ENCODE results near the gene C8G.

The C8G gene

DNA sequence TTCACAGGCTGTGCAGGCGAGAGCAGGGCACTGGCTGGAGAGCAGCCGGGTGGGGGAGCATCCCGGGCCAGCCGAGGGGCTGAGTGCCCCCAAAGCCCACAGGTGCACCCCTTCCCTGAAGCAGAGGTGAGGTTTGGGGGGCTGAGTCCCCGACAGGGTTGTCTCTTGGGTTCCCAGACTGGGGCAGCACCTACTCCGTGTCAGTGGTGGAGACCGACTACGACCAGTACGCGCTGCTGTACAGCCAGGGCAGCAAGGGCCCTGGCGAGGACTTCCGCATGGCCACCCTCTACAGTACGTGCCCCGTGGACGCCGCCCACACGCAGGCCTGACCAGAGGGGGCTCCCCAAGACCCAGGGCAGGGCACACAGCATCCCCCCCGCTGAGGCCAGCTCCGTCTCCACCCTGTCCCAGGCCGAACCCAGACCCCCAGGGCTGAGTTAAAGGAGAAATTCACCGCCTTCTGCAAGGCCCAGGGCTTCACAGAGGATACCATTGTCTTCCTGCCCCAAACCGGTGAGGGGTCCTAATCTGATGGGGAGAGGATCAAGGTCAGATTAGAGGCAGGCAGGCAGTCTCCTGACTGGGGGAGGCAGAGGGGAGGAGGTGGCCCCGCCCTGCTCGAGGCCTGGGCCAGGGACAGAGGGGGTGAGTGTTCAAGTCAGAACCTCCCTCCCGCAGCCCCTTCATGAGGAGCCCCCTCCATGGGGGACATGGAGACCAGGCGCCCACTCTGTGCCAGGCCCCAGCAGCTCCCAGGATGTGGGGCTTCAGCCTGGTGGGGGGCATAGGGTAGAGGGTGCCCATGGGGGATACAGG is 34.9 kb downstream of the C8G start:
- Mint-ChIP-seq H3K36me3 (peaks cover 2% of the 10 kb centered on the region), H3K27me3 (peaks cover 16% of the 10 kb centered on the region), H3K9me3 (no peaks in the 10 kb centered on the region), H3K4me3 (no peak overlapping the region), H3K4me1 (peaks cover 4% of the 10 kb centered on the region), H3K27ac (no peak overlapping the region)
- DNase-seq (ENCODE audit: low spot score in 2 of 2) (no peak), ATAC-seq (ENCODE audit: low read depth) (no peak)

GRCh38 chr9:136980669-136981478 is 35.8 kb downstream of the C8G start:
- Mint-ChIP-seq H3K4me1 (peaks cover 4% of the 10 kb centered on the region), H3K36me3 (peaks cover 2% of the 10 kb centered on the region), H3K27ac (no peak overlapping the region), H3K27me3 (peaks cover 16% of the 10 kb centered on the region), H3K4me3 (no peak overlapping the region), H3K9me3 (no peaks in the 10 kb centered on the region)
- no peak for ATAC-seq (ENCODE audit: low read depth)
- DNase-seq (ENCODE audit: low spot score in 2 of 2): no peak

DNA sequence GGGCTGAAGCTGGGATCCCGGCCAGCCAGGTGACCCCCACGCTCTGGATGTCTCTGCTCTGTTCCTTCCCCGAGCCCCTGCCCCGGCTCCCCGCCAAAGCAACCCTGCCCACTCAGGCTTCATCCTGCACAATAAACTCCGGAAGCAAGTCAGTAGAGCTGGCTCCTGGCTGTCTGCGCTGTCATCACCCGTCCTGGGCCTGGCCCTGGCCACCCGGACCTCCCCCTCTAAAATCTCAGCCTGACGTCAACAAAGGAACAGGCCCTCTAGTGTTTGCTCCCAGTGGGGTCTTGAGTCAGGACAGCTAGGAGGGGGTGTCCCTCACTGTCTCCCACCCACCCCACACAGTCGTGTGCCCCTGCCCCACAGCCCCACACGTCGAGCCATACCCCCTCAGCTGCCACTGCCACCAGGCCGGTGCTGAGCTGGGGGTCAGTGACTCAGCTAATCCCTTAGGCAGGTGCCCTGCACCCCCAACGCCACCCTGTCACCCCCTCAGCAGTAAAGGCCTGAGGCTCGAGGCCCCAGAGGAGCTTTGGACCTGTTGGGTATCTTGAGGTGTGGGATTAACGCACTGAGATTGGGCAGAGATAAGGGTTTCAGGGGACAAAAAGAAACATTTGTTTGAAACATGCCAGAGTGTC is 36.7 kb downstream of the C8G start:
- peaks cover 16% of the 10 kb centered on the region for H3K27me3 Mint-ChIP-seq
- no peaks in the 10 kb centered on the region for H3K9me3 Mint-ChIP-seq
- H3K4me1 Mint-ChIP-seq: peaks cover 4% of the 10 kb centered on the region
- no peak for ATAC-seq (ENCODE audit: low read depth)
- DNase-seq (ENCODE audit: low spot score in 2 of 2): no peak
- peaks cover 2% of the 10 kb centered on the region for H3K36me3 Mint-ChIP-seq
- no peak overlapping the region for H3K27ac Mint-ChIP-seq
- no peak overlapping the region for H3K4me3 Mint-ChIP-seq

GRCh38 chr9:136982232-136983051 is 37.4 kb downstream of the C8G start, which contains the start of gene LCNL1:
LCNL1 (plus strand) TSS chr9:136982993; CDS start chr9:136983587, 594 bp downstream.
- DNase-seq (ENCODE audit: low spot score in 2 of 2) (no peak), ATAC-seq (ENCODE audit: low read depth) (no peak)
- Mint-ChIP-seq H3K4me3 (no peak within 1 kb of the TSS), H3K27ac (no peak within 1 kb of the TSS), H3K4me1 (peaks cover 4% of the 10 kb centered on the region), H3K27me3 (peaks cover 17% of the 10 kb centered on the region), H3K9me3 (no peaks in the 10 kb centered on the region), H3K36me3 (peaks cover 2% of the 10 kb centered on the region)

DNA sequence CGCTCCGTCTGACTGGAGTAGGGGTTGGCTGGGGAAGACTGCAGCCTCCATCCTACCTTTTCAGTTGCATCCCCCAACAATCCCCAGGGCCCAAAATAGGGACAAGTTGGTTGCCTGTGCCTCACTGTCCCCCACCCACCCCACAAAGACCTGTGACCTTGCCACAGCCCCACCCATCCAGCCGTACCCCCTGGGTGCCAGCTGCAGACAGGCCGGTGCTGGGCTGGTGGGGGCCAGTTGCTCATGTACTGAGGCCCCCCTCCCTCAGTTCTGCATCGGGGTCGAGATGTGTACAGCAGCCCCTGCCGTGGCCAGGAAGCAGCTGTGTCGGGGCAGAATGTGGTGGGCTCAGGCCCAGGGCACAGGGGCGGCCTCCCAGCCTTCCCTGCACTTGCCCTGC is 38.1 kb downstream of the C8G start:
- no peak overlapping the region for H3K27ac Mint-ChIP-seq
- peaks cover 4% of the 10 kb centered on the region for H3K4me1 Mint-ChIP-seq
- no peak overlapping the region for H3K4me3 Mint-ChIP-seq
- peaks cover 20% of the 10 kb centered on the region for H3K27me3 Mint-ChIP-seq
- H3K9me3 Mint-ChIP-seq: no peaks in the 10 kb centered on the region
- peaks cover 2% of the 10 kb centered on the region for H3K36me3 Mint-ChIP-seq
- DNase-seq (ENCODE audit: low spot score in 2 of 2) (no peak), ATAC-seq (ENCODE audit: low read depth) (no peak)

- ATAC-seq (ENCODE audit: low read depth) (no peak), DNase-seq (ENCODE audit: low spot score in 2 of 2) (no peak)
- Mint-ChIP-seq H3K36me3 (peaks cover 2% of the 10 kb centered on the region), H3K27me3 (peaks cover 20% of the 10 kb centered on the region), H3K4me1 (peaks cover 4% of the 10 kb centered on the region), H3K27ac (no peak overlapping the region), H3K9me3 (no peaks in the 10 kb centered on the region), H3K4me3 (no peak overlapping the region)
Observed at GRCh38 chr9:136983656-136984314, 38.7 kb downstream of the C8G start.

GRCh38 chr9:136984464-136985026 is 39.5 kb downstream of the C8G start:
- Mint-ChIP-seq H3K9me3 (no peaks in the 10 kb centered on the region), H3K4me3 (no peak overlapping the region), H3K27ac (no peak overlapping the region), H3K36me3 (peaks cover 2% of the 10 kb centered on the region), H3K27me3 (peaks cover 20% of the 10 kb centered on the region), H3K4me1 (peaks cover 4% of the 10 kb centered on the region)
- ATAC-seq (ENCODE audit: low read depth) (no peak), DNase-seq (ENCODE audit: low spot score in 2 of 2) (no peak)

DNA sequence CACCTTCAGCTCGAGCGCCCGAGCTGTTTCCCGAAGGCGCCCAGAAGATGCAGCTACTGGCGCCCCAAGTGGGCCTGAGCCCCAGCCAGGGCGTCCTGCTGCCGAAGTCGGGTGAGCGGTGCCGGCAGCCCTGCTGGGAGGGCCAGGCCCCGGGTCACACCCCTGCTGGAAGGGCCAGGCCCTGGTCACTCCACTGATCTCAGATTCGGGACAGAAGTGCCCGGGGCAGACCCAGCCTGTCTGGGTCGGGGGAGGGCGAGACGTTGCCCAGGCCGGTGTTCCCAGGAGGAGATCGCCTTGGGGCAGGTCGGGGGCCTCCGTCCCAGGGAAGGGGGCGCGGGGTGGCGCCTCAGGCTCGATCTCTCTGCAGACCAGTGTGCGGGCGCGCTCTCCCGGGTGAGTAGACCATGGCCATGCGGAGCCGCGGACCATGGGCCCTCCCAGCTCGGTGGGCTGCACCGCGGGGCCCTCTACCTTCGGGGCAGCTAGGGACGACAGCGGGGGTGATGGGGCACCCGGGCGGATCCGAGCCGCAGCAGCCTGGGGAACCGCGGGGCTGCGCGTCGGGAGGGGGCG is 40.1 kb downstream of the C8G start:
- ATAC-seq (ENCODE audit: low read depth): peak; percentile 22
- no peak for DNase-seq (ENCODE audit: low spot score in 2 of 2)
- Mint-ChIP-seq H3K4me1 (peaks cover 4% of the 10 kb centered on the region), H3K9me3 (no peaks in the 10 kb centered on the region), H3K36me3 (peaks cover 2% of the 10 kb centered on the region), H3K27me3 (peaks cover 20% of the 10 kb centered on the region), H3K27ac (no peak overlapping the region), H3K4me3 (no peak overlapping the region)

GRCh38 chr9:136985853-136986252 is 40.8 kb downstream of the C8G start:
- no peak overlapping the region for H3K27ac Mint-ChIP-seq
- no peaks in the 10 kb centered on the region for H3K9me3 Mint-ChIP-seq
- peaks cover 16% of the 10 kb centered on the region for H3K27me3 Mint-ChIP-seq
- H3K4me1 Mint-ChIP-seq: peaks cover 6% of the 10 kb centered on the region
- peaks cover 2% of the 10 kb centered on the region for H3K36me3 Mint-ChIP-seq
- DNase-seq (ENCODE audit: low spot score in 2 of 2) (no peak), ATAC-seq (ENCODE audit: low read depth) (no peak)
- no peak overlapping the region for H3K4me3 Mint-ChIP-seq

GRCh38 chr9:136988872-136989271 is 43.8 kb downstream of the C8G start:
- DNase-seq (ENCODE audit: low spot score in 2 of 2): no peak
- Mint-ChIP-seq H3K4me1 (peaks cover 10% of the 10 kb centered on the region), H3K4me3 (no peak overlapping the region), H3K27ac (no peak overlapping the region), H3K9me3 (no peaks in the 10 kb centered on the region), H3K36me3 (peaks cover under 1% of the 10 kb centered on the region), H3K27me3 (peaks cover 12% of the 10 kb centered on the region)
- ATAC-seq (ENCODE audit: low read depth): no peak

DNA sequence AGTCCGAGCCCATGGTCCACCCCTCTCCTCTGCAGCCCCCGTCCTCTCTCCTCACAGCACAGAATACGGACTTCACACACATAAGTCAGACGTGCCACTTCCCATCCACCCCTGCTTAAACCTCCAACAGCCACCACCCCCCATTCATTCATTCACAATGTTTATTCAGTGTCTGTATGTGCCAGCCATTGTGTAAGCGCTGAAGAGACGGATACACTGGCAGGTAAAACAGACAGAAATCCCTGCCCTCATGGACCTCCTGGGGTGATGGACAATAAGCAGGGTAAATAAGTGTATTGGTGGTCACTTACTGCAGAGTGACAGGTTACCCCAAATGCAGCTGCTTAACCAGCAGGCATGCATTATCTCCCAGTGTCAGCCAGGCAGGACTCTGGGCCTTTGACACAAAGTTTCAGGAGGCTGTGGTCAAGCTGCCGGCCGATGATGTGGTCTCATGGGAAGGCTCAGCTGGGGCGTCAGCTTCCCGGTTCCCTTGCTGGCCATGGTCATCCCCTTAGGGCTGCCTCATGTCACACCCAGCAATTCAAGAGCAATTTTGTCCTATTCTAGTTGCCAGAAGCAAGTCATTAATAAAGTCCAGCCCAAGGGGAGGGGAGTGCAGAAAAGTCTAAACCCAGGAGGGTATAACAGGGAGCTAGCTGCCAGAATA is 45.3 kb downstream of the C8G start:
- Mint-ChIP-seq H3K4me3 (peak overlapping the region; percentile 53), H3K27me3 (peaks cover 9% of the 10 kb centered on the region), H3K27ac (no peak overlapping the region), H3K9me3 (no peaks in the 10 kb centered on the region), H3K4me1 (peaks cover 7% of the 10 kb centered on the region), H3K36me3 (no peaks in the 10 kb centered on the region)
- no peak for ATAC-seq (ENCODE audit: low read depth)
- no peak for DNase-seq (ENCODE audit: low spot score in 2 of 2)

Measured in memory B cell (primary cell).